SK-N-SH treated with all-trans-retinoic acid at 6 μM for 48 hours (cell line): ENCODE results near the gene P2RX4.

Experiments used
- ARNTL ChIP-seq: fragments of 450-650 bp; formaldehyde crosslinking; IDR thresholded peaks from 2 replicates; pipeline ENCODE4 v1.5.0; 2020; ENCODE audit warnings: low read depth, mild to moderate bottlenecking, moderate library complexity, borderline replicate concordance
- PATZ1 ChIP-seq: fragments of 250-450 bp; sonication (Bioruptor Pico); IDR thresholded peaks from 2 replicates; pipeline ENCODE4 v1.8.0; 2020; ENCODE audit warnings: mild to moderate bottlenecking, moderate library complexity, borderline replicate concordance
- RARB ChIP-seq: fragments of 250-450 bp; sonication (Bioruptor Pico); IDR thresholded peaks from 2 replicates; pipeline ENCODE4 v1.8.0; 2021; ENCODE audit warnings: mild to moderate bottlenecking, moderate library complexity
- ZNF70 ChIP-seq: fragments of 450-650 bp; formaldehyde crosslinking; IDR thresholded peaks from 2 replicates; pipeline ENCODE4 v1.5.0; 2020; ENCODE audit warnings: mild to moderate bottlenecking, moderate library complexity
- ZNF8 ChIP-seq: fragments of 450-650 bp; formaldehyde crosslinking; IDR thresholded peaks from 2 replicates; pipeline ENCODE4 v1.5.0; 2020; ENCODE audit warnings: mild to moderate bottlenecking, moderate library complexity

DNA sequence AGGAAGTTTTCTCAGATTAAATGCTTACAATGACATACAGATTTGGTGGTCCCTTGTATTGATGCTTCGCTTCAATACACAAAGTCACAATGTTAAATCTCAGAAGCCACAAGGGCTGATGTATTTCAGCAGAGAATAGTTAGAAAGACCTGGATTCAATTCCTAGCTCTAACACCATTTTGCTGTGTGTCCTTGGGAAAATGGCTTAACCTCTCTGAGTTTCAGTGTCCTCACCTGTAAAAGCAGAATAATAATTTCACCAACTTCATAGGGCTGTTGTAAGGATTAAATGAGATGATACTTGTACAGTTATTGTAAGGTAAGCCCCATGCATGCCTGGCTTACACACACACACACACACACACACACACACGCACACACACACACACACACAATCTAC lies 46.9 kb upstream of the P2RX4 start:
- TF ChIP-seq ZNF8 (CRISPR knock-in tag) (no peak), RARB (no peak), PATZ1 (CRISPR knock-in tag) (no peak), ZNF70 (CRISPR knock-in tag) (no peak), ARNTL (CRISPR knock-in tag) (no peak)
